GM19452 (cell line): ENCODE results near the gene STYX.
A peak's percentile ranks its signal among the peaks of the same experiment; 100 is the strongest.

ENCODE experiments used
- ATAC-seq: cut with Tn5 transposase; IDR thresholded peaks from one replicate; pipeline ENCODE4 v1.9.1; 2021; ENCODE audit not compliant: unreplicated experiment

The STYX gene, protein sequence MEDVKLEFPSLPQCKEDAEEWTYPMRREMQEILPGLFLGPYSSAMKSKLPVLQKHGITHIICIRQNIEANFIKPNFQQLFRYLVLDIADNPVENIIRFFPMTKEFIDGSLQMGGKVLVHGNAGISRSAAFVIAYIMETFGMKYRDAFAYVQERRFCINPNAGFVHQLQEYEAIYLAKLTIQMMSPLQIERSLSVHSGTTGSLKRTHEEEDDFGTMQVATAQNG

DNA sequence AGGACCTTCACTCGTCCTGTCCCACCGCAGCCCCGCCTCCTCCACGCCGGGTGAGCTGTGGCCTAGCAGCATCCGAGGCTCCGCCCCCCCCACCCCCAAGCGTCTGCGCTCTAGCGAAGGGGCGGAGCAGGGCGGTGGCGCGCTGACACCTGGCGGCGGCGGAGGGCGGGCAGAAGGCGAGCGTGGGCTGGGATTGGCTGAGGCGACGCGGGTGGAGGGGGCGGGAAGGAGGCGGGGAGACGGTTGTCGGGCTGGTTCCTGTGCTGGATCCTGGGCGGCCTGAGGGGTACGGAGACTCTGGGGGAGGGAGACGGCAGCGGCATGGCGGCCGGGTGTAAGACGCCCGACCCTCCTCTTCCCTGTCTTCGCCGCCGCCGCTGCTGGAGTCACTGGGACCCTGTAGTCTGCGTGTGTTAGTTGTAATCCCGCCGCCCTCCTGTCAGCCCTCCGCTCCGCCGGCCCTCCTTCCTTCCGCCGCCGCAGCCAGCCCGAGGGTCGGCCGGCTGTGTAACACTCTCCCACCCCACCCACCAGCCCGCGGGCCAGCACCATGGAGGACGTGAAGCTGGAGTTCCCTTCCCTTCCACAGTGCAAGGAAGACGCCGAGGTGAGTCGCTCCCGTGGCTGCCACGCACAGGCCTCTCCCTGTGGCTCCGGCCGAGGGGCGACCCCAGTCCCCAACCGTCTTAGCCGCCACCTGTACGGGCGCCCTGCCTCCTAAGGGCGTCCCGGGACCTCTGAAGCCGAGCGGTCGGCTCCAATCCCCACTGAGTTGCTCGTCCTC, at the start of gene STYX:
Gene STYX (plus strand): TSS at position 242 of the 784 bp plus-strand sequence. CDS start 309 bp downstream, at position 551.
- ATAC-seq: peak; percentile 91

DNA sequence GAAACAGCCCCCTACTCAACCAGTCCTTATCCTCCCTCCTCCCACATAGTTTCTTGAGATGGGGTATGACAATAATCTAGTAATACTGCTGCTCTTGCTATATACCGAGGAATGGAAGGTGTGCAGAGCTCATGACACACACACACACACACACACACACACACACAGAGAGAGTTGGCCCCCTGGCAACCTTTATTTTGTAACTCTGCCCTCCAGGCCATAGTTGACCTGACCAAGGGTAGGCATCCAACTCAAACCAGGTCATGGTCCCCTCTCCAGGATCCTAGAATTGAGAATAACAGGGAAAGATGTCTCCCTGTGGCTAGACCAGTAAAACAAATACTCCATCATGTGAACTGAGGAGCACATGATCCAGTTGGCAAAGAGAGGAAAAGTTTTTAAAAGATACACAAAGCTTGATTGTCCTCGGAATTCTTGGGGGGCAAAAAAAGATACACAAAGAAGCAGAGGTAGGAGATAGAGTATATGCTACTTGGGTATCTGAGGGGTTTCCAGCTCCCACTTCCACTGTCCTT, 45.9 kb upstream of the STYX start:
- ATAC-seq: no peak

DNA sequence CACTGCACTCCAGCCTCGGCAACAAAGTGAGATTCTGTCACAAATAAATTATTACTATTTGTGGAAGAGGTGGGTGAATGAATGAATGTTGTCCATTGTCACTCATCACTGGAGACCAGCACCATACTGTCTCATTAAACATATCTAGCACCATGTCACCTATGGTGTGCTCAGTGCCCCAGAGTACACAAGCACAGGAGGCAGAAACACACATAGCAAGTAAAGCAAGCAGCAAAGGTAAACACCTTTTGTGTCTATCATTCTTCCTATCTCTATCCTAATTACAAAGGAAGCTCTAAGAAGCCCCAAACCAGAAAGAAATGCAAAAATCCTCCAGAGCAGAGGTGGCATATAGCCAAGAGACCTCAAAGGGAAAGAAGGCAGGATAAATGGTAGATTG, 43.8 kb upstream of the STYX start:
- ATAC-seq: no peak

DNA sequence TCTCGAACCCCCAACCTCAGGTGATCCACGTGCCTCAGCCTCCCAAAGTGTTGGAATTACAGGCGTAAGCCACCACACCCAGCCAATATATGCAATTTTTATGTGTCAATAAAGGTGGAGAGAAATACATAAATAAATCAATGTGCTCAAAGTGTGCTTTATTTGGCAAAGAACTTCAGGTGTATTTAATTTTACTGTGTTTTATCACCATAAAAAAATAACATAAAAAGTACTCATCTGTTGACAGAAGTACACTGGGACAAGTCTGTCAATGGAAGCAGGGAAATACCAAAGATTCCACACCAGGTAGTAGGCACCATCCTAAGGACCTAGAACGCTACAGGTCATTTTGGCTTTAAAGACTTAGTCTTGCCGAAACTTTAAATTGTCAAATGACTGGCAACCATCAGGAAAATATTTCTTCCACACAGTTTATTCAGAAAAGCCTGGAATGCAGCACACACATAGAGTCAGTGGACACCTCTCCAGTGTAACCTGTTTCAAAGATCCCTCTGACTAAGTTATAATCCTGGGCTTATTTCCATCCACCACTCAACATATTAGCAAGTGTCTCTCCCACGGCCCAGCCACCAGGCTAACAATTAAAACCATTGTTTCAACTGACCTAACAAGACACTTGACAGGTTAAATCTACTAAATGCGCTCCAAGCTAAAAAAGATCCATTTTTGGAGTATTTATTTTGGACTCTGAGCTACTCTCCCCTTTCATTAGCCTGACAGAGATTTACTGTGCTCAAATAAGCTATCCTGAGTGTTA, 38.8 kb upstream of the STYX start:
- no peak for ATAC-seq

DNA sequence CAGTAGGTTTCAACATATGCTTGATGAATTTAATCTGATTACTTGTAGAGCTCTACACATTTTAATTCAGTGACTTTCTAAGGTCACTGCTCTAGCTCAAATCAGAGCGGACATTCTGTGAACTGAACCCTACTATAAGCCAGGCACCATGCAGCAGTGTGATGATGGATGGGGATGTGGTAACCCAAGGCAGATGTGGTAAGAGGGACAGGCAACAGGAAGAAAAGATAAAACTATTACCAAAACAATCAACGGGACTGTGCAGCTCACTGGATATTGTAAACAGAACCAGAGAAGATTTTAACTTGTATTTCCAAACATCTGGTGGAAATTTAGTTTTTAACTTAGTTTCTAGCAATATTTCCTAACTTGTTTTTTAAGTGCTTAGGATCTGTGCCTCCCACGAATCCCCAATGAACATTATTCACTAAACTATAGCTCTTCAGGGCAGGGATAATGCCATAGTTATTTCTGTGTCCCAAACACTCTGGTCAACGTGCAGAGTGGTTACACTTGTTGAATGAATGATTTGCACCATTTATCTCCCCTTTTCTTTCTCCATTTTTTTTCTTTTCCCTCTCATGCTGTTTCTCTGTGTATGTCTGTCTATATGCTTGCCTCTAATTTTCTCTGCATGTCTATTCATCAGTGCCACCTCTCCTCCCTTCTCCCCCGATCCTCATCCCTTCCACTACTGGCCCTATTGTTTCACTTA, 37.6 kb upstream of the STYX start:
- no peak for ATAC-seq

DNA sequence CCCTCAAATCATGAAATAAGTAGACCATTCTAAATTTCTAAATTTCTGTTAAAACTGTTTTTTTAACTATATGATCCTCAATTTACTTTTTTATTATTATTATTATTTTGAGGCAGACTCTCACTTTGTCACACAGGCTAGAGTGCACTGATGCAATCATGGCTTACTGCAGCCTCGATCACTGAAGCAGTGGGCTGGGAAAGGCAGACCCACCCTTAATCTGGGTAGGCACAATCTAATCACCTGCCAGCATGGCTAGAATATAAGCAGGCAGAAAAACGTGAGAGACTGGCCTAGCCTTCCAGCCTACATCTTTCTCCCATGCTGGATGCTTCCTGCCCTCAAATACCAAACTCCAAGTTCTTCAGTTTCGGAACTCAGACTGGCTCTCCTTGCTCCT, 36.9 kb upstream of the STYX start:
- ATAC-seq: no peak

DNA sequence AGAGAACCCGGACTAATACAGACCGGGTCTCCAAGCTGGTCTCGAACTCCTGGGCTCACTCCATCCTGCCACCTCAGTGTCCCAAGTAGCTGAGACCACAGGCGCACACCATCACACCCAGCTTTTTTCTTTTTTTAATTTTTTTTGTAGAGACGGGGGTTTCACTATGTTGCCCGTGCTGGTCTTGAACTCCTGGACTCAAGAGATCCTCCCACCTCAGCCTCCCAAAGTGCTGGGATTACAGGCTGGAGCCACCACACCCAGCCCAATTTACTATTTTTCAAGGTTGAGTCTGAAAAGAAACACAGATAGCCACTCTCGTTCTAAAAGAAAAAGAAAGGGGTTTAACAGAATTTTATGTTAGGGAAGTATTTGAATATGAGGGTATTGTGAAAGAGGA, 36.4 kb upstream of the STYX start:
- no peak for ATAC-seq

DNA sequence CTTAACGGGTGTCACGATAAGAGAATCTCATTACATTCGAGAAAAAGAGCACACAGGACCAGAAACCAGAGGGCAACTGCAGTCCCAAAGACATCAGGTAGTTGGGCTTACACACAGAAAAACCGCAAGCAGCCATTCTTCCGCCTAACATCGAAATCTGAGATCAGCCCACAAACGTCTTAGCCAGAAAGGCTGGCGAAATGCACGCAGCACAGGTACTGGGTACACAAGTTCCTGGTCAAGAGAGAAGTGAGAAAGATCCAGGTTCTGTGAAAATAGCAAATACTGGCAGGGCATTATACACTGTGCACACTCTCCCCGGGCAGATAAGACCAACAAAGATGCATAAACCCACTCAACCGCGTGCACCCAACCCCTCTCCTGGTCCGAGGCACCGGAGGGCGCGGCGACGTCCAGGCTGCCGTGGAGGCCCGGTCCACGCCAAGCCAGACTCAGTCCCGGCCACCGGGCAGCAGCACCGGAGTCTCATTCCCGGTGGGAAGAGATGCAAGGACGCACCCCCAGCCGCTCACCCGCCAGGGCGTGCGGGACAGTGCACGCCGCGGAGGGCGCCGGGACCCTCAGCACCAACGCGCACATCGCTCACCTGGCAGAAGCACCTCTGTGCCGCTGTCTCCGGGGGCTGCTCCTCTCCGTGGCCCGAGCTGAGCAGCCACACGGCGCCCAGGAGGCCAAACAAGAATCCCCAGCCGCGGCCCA, 35.0 kb upstream of the STYX start:
- ATAC-seq: peak; percentile 66

DNA sequence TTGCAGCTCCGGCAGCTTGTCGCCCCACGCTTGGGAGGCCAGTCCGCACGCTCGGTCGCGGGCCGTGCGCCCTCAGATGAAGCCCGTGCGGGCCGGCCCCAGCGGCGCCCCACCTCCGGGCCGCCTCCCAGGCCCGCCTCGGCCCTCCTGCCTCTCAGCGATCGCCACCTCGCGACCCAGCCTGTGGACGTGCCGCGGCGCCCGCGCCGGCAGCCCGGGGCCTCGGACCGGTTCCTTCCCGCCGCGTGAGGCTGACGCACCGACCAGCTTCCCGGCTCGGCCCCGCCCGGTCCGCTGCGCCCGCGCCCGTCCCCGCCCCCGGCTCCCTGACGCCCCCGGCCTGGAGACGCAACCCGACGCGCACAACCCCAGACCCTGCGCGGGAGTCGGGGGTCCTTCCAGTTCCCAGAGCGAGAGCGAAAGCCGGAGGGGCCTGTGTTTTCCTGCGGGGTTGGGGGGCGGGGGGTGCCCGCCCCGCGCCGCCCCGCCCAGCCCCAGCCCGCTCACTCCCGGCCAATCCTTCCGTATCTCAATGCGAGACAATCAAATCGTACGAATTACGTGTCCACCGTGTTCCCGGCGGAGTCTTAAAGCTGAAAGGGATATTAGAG, 34.4 kb upstream of the STYX start, which contains the start of gene ERO1A:
Gene ERO1A (minus strand): TSS at position 78 of the 611 bp plus-strand sequence. CDS start 77 bp downstream, at position 1.
- peak; percentile 65 for ATAC-seq

DNA sequence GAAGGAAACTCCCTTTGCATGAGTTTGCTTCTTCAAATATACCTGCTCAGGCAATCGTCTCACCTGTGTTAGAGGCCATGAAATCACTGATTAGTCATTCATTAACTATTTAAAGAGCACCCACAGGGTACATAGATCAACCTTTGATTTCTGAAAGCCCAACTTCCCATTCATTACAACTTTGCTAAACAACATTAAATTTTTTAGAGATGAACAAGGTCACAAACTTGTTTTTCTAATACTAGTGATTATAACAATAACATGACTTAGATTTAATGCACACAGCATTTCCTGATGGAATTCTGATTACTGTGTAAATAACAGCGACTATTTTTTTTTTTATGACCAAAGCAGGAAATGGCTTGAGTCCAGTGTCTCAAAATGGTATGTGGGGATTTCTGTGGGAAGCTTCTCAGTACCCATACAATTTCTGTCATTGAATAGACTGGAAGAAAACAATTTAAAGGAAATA, 29.2 kb upstream of the STYX start:
- ATAC-seq: no peak

DNA sequence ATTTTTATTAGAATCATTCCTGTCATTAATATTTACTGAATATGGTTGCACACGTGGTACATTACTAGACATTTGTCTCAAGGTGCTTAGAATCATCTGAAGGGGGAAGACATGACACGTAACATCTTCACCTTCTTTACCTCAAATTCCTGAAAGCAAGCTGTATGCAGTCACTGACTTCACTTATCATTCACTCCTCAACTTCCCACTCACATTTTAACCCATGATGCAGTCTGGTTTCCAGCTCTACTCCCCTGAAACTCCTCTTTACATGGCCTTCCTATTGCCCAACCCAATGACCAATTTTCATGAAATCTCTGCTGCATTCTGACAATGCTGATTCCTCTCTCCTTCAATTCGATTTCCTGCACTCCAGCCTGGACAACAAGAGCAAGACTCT, 28.7 kb upstream of the STYX start:
- ATAC-seq: no peak

DNA sequence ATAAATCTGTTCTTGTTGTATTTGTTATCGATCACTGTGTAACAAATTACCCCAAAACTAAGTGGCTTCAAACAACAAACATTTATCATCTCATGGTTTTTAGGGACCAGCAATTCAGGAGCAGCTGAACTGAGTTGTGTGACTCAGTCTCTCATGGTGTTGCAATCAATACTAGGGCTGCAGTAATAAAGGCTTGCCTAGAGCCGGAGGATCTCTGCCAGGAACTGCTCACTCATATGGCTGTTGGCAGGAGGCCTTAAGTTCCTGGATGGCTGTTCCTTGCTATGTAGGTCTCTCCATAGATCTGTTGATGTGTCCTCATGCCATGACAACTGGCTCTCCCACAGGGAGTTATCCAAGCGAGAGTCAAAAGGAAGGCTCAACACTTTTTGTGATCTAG, 26.7 kb upstream of the STYX start:
- no peak for ATAC-seq

DNA sequence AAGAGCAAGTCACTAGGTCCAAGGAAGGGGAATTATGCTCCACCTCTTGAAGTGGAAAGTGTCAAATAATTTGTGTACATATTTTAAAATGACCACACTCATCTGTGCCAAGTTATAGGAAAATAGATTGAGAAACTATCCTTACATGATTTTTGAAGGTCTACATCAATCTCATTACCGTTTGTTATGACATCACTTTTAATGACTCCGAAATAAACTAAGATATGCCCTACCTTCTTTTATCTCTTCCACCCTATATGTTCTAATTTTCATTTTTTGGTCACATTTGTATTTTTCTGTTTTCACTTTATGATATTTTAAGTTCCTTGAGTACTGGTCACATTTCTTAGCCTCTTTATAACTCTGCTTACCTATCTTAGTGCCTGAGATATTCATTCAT, 26.3 kb upstream of the STYX start:
- ATAC-seq: no peak

DNA sequence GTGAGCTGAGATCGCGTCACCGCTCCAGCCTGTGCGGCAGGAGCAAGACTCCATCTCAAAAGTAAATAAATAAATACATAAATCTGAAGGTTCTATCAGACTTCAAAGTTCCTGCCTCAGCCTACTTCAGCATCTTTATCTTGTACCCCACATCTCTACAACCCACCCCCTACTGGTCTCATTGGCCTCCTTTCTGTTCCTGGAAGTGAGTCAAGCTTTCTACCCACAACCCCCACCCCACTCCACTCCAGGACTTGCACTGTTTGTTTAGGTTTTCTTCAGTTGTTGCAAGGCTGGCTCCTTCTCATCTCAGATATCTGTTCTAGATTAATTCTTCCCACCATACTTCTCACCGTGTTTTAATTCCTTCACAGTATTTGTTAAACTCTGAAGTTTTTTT, 23.7 kb upstream of the STYX start:
- ATAC-seq: no peak

DNA sequence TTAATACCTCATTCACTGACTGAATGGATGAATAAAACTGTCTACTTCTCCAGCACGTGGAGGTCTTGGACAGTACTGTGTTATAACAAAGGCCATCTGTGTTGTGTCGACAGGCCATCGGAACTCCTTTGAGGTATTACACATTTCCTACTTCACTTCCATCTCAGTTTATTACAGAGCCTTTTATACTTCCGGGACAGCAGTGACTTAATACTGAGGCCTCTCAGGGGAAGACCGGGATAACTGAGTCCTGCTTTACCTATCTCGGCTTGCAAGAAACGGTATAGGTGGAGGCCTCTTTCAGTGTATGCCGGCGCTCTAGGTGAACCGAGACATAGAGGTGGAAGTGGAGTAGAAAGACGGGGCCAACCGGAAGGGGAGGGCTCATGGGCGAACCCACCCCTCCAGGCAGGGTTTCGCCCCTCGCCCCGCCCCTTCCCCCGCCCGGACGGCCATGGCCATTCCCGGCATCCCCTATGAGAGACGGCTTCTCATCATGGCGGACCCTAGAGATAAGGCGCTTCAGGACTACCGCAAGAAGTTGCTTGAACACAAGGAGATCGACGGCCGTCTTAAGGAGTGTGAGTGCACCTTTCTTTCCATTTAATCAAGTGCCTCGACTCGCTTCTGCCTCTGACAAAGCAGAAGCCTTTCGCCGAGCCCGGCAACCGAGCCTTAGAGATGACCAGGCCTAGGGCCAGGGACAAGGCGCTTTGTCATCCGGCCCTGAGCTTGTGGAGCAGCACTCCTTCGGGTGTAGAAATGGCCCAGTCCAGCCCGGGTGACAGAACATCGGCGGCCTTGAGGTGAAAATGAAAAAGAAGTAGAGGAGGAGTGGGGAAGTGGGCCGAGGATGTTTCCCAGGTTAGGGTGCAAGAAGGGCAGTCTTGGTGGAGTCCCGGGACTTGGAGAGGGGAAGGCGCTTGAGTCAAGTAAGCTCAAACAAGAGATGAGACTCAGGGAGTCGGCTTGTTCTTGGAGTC, 23.0 kb upstream of the STYX start, which contains the start of gene PSMC6:
Gene PSMC6 (plus strand): TSS at position 477 of the 983 bp plus-strand sequence. CDS start 20 bp downstream, at position 497.
- peak; percentile 97 for ATAC-seq

DNA sequence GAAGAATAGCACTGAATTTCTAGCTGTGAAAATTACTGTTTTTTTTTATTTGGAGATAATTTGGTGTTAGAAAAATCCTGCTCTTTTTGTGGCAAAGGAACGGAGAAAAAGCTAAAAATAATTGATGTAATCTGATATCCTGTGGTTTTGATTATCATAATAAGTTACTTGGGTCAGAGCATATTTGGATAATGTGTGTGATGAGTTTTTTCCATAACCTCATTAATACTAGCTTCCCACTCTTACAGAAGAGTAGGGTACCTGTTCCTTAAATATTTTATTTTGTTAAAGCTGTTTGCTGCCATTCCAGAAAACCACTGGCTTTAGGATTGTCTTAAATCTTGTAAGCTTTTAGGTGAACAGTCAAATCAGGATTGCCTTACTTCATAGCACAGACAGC, 18.3 kb upstream of the STYX start:
- no peak for ATAC-seq

DNA sequence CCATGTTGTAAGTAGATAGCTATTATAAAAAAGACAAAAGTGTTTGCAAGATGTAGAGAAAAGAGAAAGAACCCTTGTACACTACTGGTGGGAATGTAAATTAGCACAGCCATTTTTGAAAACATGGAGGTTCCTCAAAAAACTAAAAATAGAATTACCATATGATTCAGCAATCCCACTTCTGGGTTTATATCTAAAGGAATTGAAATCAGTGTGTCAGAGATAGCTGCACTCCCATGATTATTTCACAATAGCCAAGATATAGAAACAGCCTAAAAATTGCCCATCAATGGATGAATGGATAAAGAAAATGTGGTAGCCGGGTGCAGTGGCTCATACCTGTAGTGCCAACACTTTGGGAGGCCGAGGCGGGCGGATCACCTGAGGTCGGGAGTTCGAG, 13.8 kb upstream of the STYX start:
- ATAC-seq: no peak
